Hepatocyte (in vitro differentiated cells): ENCODE data around the gene GRID2IP.

Experiments
- CTCF ChIP-seq: fragments of 200-600 bp; sonication (generic); IDR thresholded peaks from 2 replicates; pipeline ENCODE4 v1.5.1; 2016; ENCODE audit warnings: antibody characterized with exemption, mild to moderate bottlenecking; ENCODE audit not compliant: poor library complexity
- EZH2phosphoT487 ChIP-seq: fragments of 200-600 bp; sonication (generic); IDR thresholded peaks from one replicate; pipeline ENCODE4 v1.6.1; 2018; ENCODE audit warnings: antibody characterized with exemption, mild to moderate bottlenecking, low read depth, moderate library complexity; ENCODE audit not compliant: unreplicated experiment, severe bottlenecking

- TF ChIP-seq CTCF = no peak
- no peak for TF ChIP-seq EZH2phosphoT487
Measured at GRCh38 chr7:6497637-6497905, 53.7 kb downstream of the GRID2IP start.
